GM19023 (cell line): ENCODE results near the gene BFAR.
A peak's percentile ranks its signal among the peaks of the same experiment; 100 is the strongest.
"Not testable (repeated sequence)": the region's sequence is repeated elsewhere in the genome, so short reads cannot be mapped to it uniquely, and the experiment has no call there.

ENCODE experiments used
- ATAC-seq: cut with Tn5 transposase; IDR thresholded peaks from one replicate; pipeline ENCODE4 v1.9.1; 2021; ENCODE audit warnings: mild to moderate bottlenecking, moderate library complexity; ENCODE audit not compliant: unreplicated experiment

The BFAR gene

GRCh38 chr16:14685870-14686793 lies 53.4 kb downstream of the BFAR start:
- ATAC-seq = not testable (repeated sequence)

- ATAC-seq = not testable (repeated sequence)
Measured at GRCh38 chr16:14694129-14694528, 61.4 kb downstream of the BFAR start, which contains the start of gene PLA2G10. Gene PLA2G10 (minus strand): TSS chr16:14694308. CDS start chr16:14694229, 79 bp downstream.

- not testable (repeated sequence) for ATAC-seq
Measured at GRCh38 chr16:14701859-14702258, 69.1 kb downstream of the BFAR start.

GRCh38 chr16:14702672-14703071 lies 69.9 kb downstream of the BFAR start:
- not testable (repeated sequence) for ATAC-seq

GRCh38 chr16:14703156-14704011 lies 70.6 kb downstream of the BFAR start, which contains the start of gene NPIPA3:
Gene NPIPA3 (plus strand): TSS chr16:14703411. CDS start chr16:14708944, 5,533 bp downstream.
- peak; percentile 98 for ATAC-seq
